DND-41 (cell line): ENCODE measurements around the gene PGAP2.
A peak's percentile ranks its signal among the peaks of the same experiment; 100 is the strongest.

ENCODE experiments used
- ATAC-seq: fragments of 200-7000 bp; cut with Tn5 transposase; 3 replicates; pipeline ENCODE4 v1.9.1; 2021; ENCODE audit warnings: low read depth; ENCODE audit not compliant: insufficient read depth
- DNase-seq: peaks from one replicate; pipeline ENCODE4 v3.0.0-alpha.2; 2020
- H2AFZ ChIP-seq: 2 replicates; pipeline ENCODE4 v1.6.0; 2012; ENCODE audit warnings: low read depth, low read length
- H3K27ac ChIP-seq: 2 replicates; pipeline ENCODE4 v1.5.1; 2012; ENCODE audit warnings: low read length, inconsistent platforms
- H3K27me3 ChIP-seq: fragments of 200-600 bp; sonication (generic); 2 replicates; pipeline ENCODE4 v1.6.0; 2012; ENCODE audit warnings: low read length, mild to moderate bottlenecking, inconsistent platforms; ENCODE audit not compliant: insufficient read depth, poor library complexity
- H3K36me3 ChIP-seq: 2 replicates; pipeline ENCODE4 v1.5.1; 2012; ENCODE audit warnings: low read length, inconsistent platforms; ENCODE audit not compliant: insufficient read depth
- H3K4me1 ChIP-seq: 2 replicates; pipeline ENCODE4 v1.5.1; 2012; ENCODE audit warnings: mild to moderate bottlenecking, low read length; ENCODE audit not compliant: insufficient read depth
- H3K4me2 ChIP-seq: 2 replicates; pipeline ENCODE4 v1.6.0; 2012; ENCODE audit warnings: mild to moderate bottlenecking, moderate library complexity, low read length, inconsistent platforms; ENCODE audit not compliant: insufficient read depth
- H3K4me3 ChIP-seq, 2 experiments: fragments of 200-600 bp in 1 of 2; shearing (Covaris generic) in 1 of 2; 2 replicates each; pipeline ENCODE4 v1.5.1; 2012 to 2016; ENCODE audit warnings: inconsistent platforms in 2 of 2, low read length in 2 of 2, mild to moderate bottlenecking in 2 of 2, low read depth in 1 of 2, moderate library complexity in 1 of 2
- H3K79me2 ChIP-seq: 2 replicates; pipeline ENCODE4 v1.6.0; 2012; ENCODE audit warnings: low read length, inconsistent platforms; ENCODE audit not compliant: insufficient read depth
- H3K9ac ChIP-seq: 2 replicates; pipeline ENCODE4 v1.6.0; 2012; ENCODE audit warnings: low read depth, mild to moderate bottlenecking, inconsistent platforms, low read length, moderate library complexity
- H3K9me3 ChIP-seq: 2 replicates; pipeline ENCODE4 v1.5.1; 2012; ENCODE audit warnings: low read length, moderate library complexity, mild to moderate bottlenecking, inconsistent platforms; ENCODE audit not compliant: insufficient read depth, severe bottlenecking
- H4K20me1 ChIP-seq: 2 replicates; pipeline ENCODE4 v1.6.0; 2012; ENCODE audit warnings: low read length; ENCODE audit not compliant: insufficient read depth
- CTCF ChIP-seq: IDR thresholded peaks from 2 replicates; pipeline ENCODE4 v1.5.1; 2012; ENCODE audit warnings: borderline replicate concordance, low read length, moderate library complexity, mild to moderate bottlenecking; ENCODE audit not compliant: poor library complexity, severe bottlenecking; ENCODE audit errors: extremely low read depth
- EZH2 ChIP-seq: IDR thresholded peaks from 3 replicates; pipeline ENCODE4 v1.6.1; 2012; ENCODE audit warnings: borderline replicate concordance, low read depth, mild to moderate bottlenecking, moderate library complexity, low read length, inconsistent platforms; ENCODE audit not compliant: severe bottlenecking

Gene PGAP2

DNA sequence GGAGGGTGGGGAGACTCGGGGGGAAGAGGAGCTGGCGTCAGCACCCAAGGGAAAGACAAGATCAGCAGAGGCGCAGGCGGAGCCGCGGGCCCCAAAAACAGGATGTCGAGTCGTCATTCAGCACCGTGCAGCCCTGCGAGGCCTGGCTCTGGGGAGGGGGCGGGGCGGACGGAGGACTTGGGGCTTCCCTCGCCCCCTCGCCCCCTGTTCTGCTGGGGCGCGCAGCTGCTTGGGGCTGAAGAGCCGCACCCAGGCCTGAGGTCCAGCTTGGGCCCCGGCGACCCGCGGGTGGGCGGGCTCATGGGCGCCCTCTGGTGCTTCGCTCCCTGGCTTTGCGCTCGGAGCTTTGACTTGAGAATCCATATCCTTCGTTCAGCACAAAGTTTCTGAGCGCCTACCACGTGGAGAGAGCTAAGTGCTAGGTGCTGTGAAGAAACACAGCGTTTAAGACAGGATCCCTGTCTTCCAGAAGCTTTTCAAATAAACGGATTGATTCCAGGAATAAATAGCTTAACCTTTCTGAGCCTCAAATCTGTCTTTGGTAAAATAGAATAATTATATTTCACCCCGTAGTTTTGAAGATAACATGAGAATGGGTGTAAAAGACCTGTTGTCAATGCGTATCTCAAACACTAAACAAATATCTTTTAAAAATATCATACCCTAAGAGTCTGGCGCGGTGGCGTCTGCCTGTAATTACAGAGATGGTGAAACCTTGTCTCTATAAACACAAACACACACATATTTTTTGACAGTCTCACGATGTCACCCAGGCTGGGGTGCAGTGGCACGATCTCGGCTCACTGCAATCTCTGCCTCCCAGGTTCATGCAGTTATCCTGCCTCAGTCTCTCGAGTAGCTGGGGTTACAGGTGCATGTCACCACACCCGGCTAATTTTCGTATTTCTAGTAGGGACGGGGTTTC is 33.3 kb downstream of the PGAP2 start:
- H2AFZ ChIP-seq: peak overlapping the region; percentile 74
- H3K4me2 ChIP-seq: peak overlapping the region; percentile 69
- peak overlapping the region; percentile 76 for H3K9ac ChIP-seq
- peak overlapping the region; percentile 93 for H3K27ac ChIP-seq
- H3K4me3 ChIP-seq: peak overlapping the region; percentile 74 to 81; a peak in 3 of 4 replicates
- TF ChIP-seq CTCF (peak; percentile 86), EZH2 (no peak)
- H3K79me2 ChIP-seq: peaks cover 52% of the 10 kb centered on the region
- H3K27me3 ChIP-seq: no peaks in the 10 kb centered on the region
- no peaks in the 10 kb centered on the region for H3K9me3 ChIP-seq
- peaks cover 5% of the 10 kb centered on the region; the same call in 1 of the 2 replicates for H3K36me3 ChIP-seq
- H3K4me1 ChIP-seq: peaks cover 47% of the 10 kb centered on the region
- DNase-seq: peak; percentile 91
- H4K20me1 ChIP-seq: peaks cover 31% of the 10 kb centered on the region
- ATAC-seq: peak; percentile 71

DNA sequence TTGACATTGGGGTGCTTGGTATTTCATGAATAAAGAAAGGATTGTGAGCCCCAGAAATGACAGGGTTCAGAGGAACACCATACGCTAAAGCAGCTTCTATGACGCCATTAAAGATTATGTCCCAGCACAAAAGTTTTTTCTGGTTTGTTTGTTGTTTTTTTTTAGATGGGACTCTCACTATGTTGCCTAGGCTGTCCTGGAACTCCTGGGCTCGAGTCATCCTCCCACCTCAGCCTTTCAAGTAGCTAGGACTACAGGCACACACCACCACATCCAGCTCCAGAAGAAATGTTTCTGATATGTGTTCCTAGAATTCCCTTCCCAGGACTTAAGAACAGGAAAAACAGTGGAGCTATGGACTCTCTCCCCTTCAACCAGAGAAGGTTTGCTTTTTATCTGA is 35.0 kb downstream of the PGAP2 start:
- Histone ChIP-seq H2AFZ (no peak overlapping the region), H3K4me2 (no peak overlapping the region), H4K20me1 (peaks cover 18% of the 10 kb centered on the region), H3K4me3 (no peak overlapping the region), H3K27me3 (no peaks in the 10 kb centered on the region), H3K36me3 (peaks cover 5% of the 10 kb centered on the region; the same call in 1 of the 2 replicates), H3K79me2 (peaks cover 36% of the 10 kb centered on the region), H3K9me3 (no peaks in the 10 kb centered on the region), H3K4me1 (peaks cover 31% of the 10 kb centered on the region), H3K27ac (no peak overlapping the region), H3K9ac (no peak overlapping the region)
- TF ChIP-seq CTCF (no peak), EZH2 (no peak)
- ATAC-seq (no peak), DNase-seq (no peak)

- ATAC-seq: no peak
- H3K27me3 ChIP-seq: no peaks in the 10 kb centered on the region
- H2AFZ ChIP-seq: no peak overlapping the region
- no peaks in the 10 kb centered on the region for H3K36me3 ChIP-seq
- H3K9ac ChIP-seq: no peak overlapping the region
- H3K79me2 ChIP-seq: peaks cover 17% of the 10 kb centered on the region
- DNase-seq: no peak
- no peaks in the 10 kb centered on the region for H3K9me3 ChIP-seq
- H3K27ac ChIP-seq: no peak overlapping the region
- peaks cover 2% of the 10 kb centered on the region; the same call in 1 of the 2 replicates for H4K20me1 ChIP-seq
- no peak for TF ChIP-seq EZH2
- no peak for TF ChIP-seq CTCF
- H3K4me3 ChIP-seq: no peak overlapping the region
- H3K4me2 ChIP-seq: no peak overlapping the region
- peaks cover 16% of the 10 kb centered on the region for H3K4me1 ChIP-seq
Observed at GRCh38 chr11:3845246-3845645, 36.9 kb downstream of the PGAP2 start.
